HG02763 (cell line): Measurements from ENCODE around the gene TBC1D3I.
"Not testable (repeated sequence)": the region's sequence is repeated elsewhere in the genome, so short reads cannot be mapped to it uniquely, and the experiment has no call there.

Source experiments
- ATAC-seq: cut with Tn5 transposase; IDR thresholded peaks from one replicate; pipeline ENCODE4 v1.9.1; 2021; ENCODE audit warnings: mild to moderate bottlenecking, moderate library complexity; ENCODE audit not compliant: unreplicated experiment

Gene TBC1D3I

DNA sequence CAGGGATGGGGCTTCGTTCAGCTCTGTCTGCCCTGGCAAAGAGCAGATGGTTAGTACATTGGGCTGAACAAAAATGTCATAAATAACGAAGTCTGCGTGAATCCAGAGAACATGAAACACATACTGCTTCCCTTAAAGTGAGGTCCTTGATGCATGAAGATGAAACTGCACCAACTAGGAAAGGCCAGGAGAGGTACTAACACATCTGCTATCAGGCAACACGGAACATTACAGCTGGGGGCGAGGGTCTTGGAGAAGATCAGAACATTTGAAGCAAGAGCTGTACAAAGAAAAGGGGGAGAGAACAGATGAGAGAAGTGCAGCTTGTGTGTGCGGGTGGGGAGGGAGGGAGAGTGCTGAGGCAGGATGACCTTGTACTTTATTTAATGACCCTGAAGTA, 57.0 kb downstream of the TBC1D3I start:
- ATAC-seq: not testable (repeated sequence)

- not testable (repeated sequence) for ATAC-seq
Observed at GRCh38 chr17:36206486-36206821, 57.9 kb downstream of the TBC1D3I start.

- ATAC-seq: no peak
Observed at GRCh38 chr17:36205637-36206485, 58.5 kb downstream of the TBC1D3I start.

GRCh38 chr17:36204724-36205500, 59.5 kb downstream of the TBC1D3I start:
- ATAC-seq: no peak
